ENCODE measurements around the gene SYNPO2. TPM values are rescaled to one million over a fixed set of nuclear protein-coding genes. Genes with fewer than 3 reads are reported as not detected.

Gene SYNPO2
- polyA plus RNA-seq, 1 donor (not counting 4 experiments of a cell fraction or from before 2014, with no cell fraction given) = 0.34 TPM

DNA sequence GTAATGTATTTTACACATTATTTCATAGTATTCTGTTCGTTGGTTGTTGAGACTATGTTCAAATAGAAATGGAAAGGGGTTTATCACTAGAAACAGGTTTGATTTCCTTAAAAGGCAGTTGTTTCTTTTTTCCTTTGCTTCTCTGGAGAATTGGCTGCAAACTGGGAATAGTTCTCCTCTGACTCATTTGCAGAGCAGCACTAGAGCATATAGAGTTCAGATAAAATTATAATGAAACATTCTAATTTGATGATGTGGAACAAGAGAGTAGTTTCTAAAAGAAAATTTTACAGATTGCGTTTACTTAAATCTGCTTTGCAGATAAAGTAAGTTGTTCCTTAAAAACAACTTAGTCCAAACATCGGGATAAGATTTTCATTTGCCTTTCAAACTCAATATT lies 29.7 kb downstream of the SYNPO2 start:
- DNase-seq (ENCODE audit: low read depth, low spot score) (no peak), FAIRE-seq (no peak)
- Histone ChIP-seq H3K9ac (ENCODE audit: control insufficient read depth, extremely low read depth, insufficient read depth, low read length) (no peak overlapping the region), H4K20me1 (ENCODE audit: control insufficient read depth, extremely low read depth, insufficient read depth, low read length) (no peaks in the 10 kb centered on the region), H3K79me2 (ENCODE audit: control insufficient read depth, insufficient read depth, low read length) (no peaks in the 10 kb centered on the region), H3K27ac (ENCODE audit: control insufficient read depth, insufficient read depth, low read length) (no peak overlapping the region), H3K9me3 (ENCODE audit: control insufficient read depth, low read depth, low read length) (no peaks in the 10 kb centered on the region), H3K36me3 (ENCODE audit: control insufficient read depth in 2 of 2, extremely low read depth in 1 of 2, insufficient read depth in 2 of 2, low read length in 2 of 2) (no peaks in the 10 kb centered on the region), H3K4me1 (ENCODE audit: control insufficient read depth, extremely low read depth, insufficient read depth, low read length) (peaks cover 21% of the 10 kb centered on the region), H3K4me2 (ENCODE audit: control insufficient read depth, extremely low read depth, insufficient read depth, low read depth, low read length) (peak overlapping the region; percentile 15), H3K9me1 (ENCODE audit: control insufficient read depth, extremely low read depth, insufficient read depth, low read length) (no peaks in the 10 kb centered on the region), H3K27me3 (ENCODE audit: control insufficient read depth, extremely low read depth, insufficient read depth, low read length) (no peaks in the 10 kb centered on the region), H3K4me3 (ENCODE audit: control insufficient read depth in 2 of 3, extremely low read depth in 1 of 3, insufficient read depth in 2 of 3, low read depth in 1 of 3, low read length in 3 of 3) (no peak overlapping the region), H2AFZ (ENCODE audit: control insufficient read depth, low read length) (no peak overlapping the region)
- dilution Hi-C loops (cut with MboI; ENCODE audit: extremely low pct_ligation_motif_present, low sequenced_read_pairs) = no loop called here
- TF ChIP-seq EZH2 (IDR thresholded peaks at IDR 0.05; ENCODE audit: low read length) = no peak
- TF ChIP-seq, protein P1, sequence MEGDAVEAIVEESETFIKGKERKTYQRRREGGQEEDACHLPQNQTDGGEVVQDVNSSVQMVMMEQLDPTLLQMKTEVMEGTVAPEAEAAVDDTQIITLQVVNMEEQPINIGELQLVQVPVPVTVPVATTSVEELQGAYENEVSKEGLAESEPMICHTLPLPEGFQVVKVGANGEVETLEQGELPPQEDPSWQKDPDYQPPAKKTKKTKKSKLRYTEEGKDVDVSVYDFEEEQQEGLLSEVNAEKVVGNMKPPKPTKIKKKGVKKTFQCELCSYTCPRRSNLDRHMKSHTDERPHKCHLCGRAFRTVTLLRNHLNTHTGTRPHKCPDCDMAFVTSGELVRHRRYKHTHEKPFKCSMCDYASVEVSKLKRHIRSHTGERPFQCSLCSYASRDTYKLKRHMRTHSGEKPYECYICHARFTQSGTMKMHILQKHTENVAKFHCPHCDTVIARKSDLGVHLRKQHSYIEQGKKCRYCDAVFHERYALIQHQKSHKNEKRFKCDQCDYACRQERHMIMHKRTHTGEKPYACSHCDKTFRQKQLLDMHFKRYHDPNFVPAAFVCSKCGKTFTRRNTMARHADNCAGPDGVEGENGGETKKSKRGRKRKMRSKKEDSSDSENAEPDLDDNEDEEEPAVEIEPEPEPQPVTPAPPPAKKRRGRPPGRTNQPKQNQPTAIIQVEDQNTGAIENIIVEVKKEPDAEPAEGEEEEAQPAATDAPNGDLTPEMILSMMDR (optimal IDR thresholded peaks at IDR 0.05 in 1 of 3, IDR thresholded peaks at IDR 0.05 in 1 of 3, conservative IDR thresholded peaks at IDR 0.05 in 1 of 3; ENCODE audit: extremely low read depth in 1 of 3, insufficient read depth in 2 of 3, low read length in 3 of 3) = no peak

DNA sequence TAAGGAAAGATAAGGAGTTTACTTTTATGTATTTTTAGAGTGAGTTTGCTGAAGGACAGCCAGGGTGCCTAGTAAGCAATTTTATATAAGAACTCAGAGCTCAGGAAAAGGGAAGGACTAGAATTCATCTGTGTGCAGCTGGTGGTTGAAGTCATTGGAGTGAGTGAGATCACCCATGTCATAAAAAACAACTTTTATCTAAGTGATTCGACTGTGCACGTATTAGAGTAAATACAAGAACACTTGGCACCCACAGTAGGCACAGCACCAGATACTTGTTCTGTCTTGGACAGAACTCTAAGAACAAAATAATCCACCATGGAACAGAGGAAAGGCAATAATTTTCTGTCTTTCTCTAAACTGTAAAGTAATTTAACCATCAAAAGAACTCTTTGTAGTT lies 31.6 kb downstream of the SYNPO2 start:
- Histone ChIP-seq H3K9ac (ENCODE audit: control insufficient read depth, extremely low read depth, insufficient read depth, low read length) (no peak overlapping the region), H2AFZ (ENCODE audit: control insufficient read depth, low read length) (no peak overlapping the region), H3K27me3 (ENCODE audit: control insufficient read depth, extremely low read depth, insufficient read depth, low read length) (no peaks in the 10 kb centered on the region), H3K27ac (ENCODE audit: control insufficient read depth, insufficient read depth, low read length) (no peak overlapping the region), H4K20me1 (ENCODE audit: control insufficient read depth, extremely low read depth, insufficient read depth, low read length) (no peaks in the 10 kb centered on the region), H3K79me2 (ENCODE audit: control insufficient read depth, insufficient read depth, low read length) (no peaks in the 10 kb centered on the region), H3K4me3 (ENCODE audit: control insufficient read depth in 2 of 3, extremely low read depth in 1 of 3, insufficient read depth in 2 of 3, low read depth in 1 of 3, low read length in 3 of 3) (no peak overlapping the region), H3K9me3 (ENCODE audit: control insufficient read depth, low read depth, low read length) (no peaks in the 10 kb centered on the region), H3K9me1 (ENCODE audit: control insufficient read depth, extremely low read depth, insufficient read depth, low read length) (no peaks in the 10 kb centered on the region), H3K4me2 (ENCODE audit: control insufficient read depth, extremely low read depth, insufficient read depth, low read depth, low read length) (no peak overlapping the region), H3K36me3 (ENCODE audit: control insufficient read depth in 2 of 2, extremely low read depth in 1 of 2, insufficient read depth in 2 of 2, low read length in 2 of 2) (no peaks in the 10 kb centered on the region), H3K4me1 (ENCODE audit: control insufficient read depth, extremely low read depth, insufficient read depth, low read length) (peaks cover 25% of the 10 kb centered on the region)
- no peak for DNase-seq (ENCODE audit: low read depth, low spot score)
- dilution Hi-C loops (cut with MboI; ENCODE audit: extremely low pct_ligation_motif_present, low sequenced_read_pairs) = no loop called here
- peak; percentile 57 for FAIRE-seq
- TF ChIP-seq EZH2 (IDR thresholded peaks at IDR 0.05; ENCODE audit: low read length) = no peak
- TF ChIP-seq, protein P1 (optimal IDR thresholded peaks at IDR 0.05 in 1 of 3, IDR thresholded peaks at IDR 0.05 in 1 of 3, conservative IDR thresholded peaks at IDR 0.05 in 1 of 3; ENCODE audit: extremely low read depth in 1 of 3, insufficient read depth in 2 of 3, low read length in 3 of 3) = no peak
